Colonic mucosa (tissue), 4 donors: ENCODE data around the gene HHIPL2. TPM values are rescaled to one million over a fixed set of nuclear protein-coding genes. Genes with fewer than 3 reads are reported as not detected.

Source experiments
- DNase-seq: peaks from one replicate; pipeline ENCODE4 v3.0.0-alpha.2; 2020
- H3K27ac ChIP-seq: fragments of 200-600 bp; one replicate; pipeline ENCODE4 v1.8.0; 2021
- H3K27me3 ChIP-seq: fragments of 200-600 bp; one replicate; pipeline ENCODE4 v1.8.0; 2021
- H3K36me3 ChIP-seq: fragments of 200-600 bp; one replicate; pipeline ENCODE4 v1.8.0; 2021
- H3K4me1 ChIP-seq: fragments of 200-600 bp; one replicate; pipeline ENCODE4 v1.8.0; 2021; ENCODE audit warnings: mild to moderate bottlenecking
- H3K4me3 ChIP-seq: fragments of 200-600 bp; one replicate; pipeline ENCODE4 v1.8.0; 2021
- H3K9ac ChIP-seq, 2 donors: one replicate each; pipeline ENCODE4 v1.7.0; 2013; ENCODE audit warnings: control low read depth in 2 of 2, low read depth in 2 of 2, low read length in 2 of 2
- H3K9me3 ChIP-seq: fragments of 200-600 bp; one replicate; pipeline ENCODE4 v1.8.0; 2021
- CTCF ChIP-seq: fragments of 200-600 bp; IDR thresholded peaks from one replicate; pipeline ENCODE4 v1.8.0; 2022; ENCODE audit warnings: antibody characterized with exemption, mild to moderate bottlenecking
- intact Hi-C: fragments of 100-400 bp; cut with DNase I; formaldehyde crosslinking; loops from one replicate; pipeline ENCODE4 v1.14.1; 2022
- total RNA-seq, 2 donors: library from RNA; stranded (reverse); fragmentation: NEBNext Ultra II Directional in 1 of 2; extraction: Animal tissue kit (Norgen Biotek cat#: 25700) in 1 of 2; gene quantifications; one replicate each; pipeline ENCODE4 v1.2.1, GENCODE V29; 2021
- donor health status: healthy.
- donor health status: DM: no; HTN: no; CAD: no.
- donor health status: DM: no; HTN: no; CAD: no.

The HHIPL2 gene
- total RNA-seq, 2 donors from 2014 or later = 0.22 to 0.45 TPM

GRCh38 chr1:222529916-222530315 is 18.0 kb downstream of the HHIPL2 start:
- no peaks in the 10 kb centered on the region for H3K9me3 ChIP-seq
- H3K36me3 ChIP-seq = no peaks in the 10 kb centered on the region
- H3K9ac ChIP-seq = no peak overlapping the region
- intact Hi-C loops = no loop called here
- no peak overlapping the region for H3K27ac ChIP-seq
- no peak for TF ChIP-seq CTCF
- H3K27me3 ChIP-seq = no peaks in the 10 kb centered on the region
- no peak for DNase-seq
- H3K4me1 ChIP-seq = no peaks in the 10 kb centered on the region
- no peak overlapping the region for H3K4me3 ChIP-seq

- intact Hi-C loops = no loop called here
- H3K4me3 ChIP-seq = no peak overlapping the region
- no peaks in the 10 kb centered on the region for H3K27me3 ChIP-seq
- no peaks in the 10 kb centered on the region for H3K4me1 ChIP-seq
- H3K9me3 ChIP-seq = no peaks in the 10 kb centered on the region
- no peak overlapping the region for H3K9ac ChIP-seq
- no peak for DNase-seq
- no peak overlapping the region for H3K27ac ChIP-seq
- no peak for TF ChIP-seq CTCF
- H3K36me3 ChIP-seq = no peaks in the 10 kb centered on the region
Observed at GRCh38 chr1:222529181-222529580, 18.7 kb downstream of the HHIPL2 start.

DNA sequence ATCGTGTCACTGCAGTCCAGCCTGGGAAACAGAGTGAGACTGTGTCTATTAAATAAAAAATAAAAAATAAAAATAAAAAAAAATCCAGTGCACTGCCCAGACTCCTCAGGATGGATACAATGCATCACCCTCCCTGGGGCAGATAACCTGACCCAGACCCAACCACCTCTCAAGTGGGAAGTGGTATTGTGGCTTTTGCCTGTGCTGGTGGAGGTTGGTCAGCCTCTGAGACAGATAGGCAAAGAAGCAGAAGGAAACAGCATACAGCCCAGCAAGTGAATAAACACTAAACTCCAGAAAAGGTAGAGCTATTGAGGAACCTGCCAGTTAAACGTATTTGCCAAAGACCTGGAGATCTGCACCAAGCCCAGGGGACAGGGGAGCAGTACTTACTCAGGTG is 22.0 kb downstream of the HHIPL2 start:
- no peaks in the 10 kb centered on the region for H3K4me1 ChIP-seq
- H3K4me3 ChIP-seq = no peak overlapping the region
- no peak for DNase-seq
- H3K27ac ChIP-seq = no peak overlapping the region
- no peaks in the 10 kb centered on the region for H3K27me3 ChIP-seq
- TF ChIP-seq CTCF = no peak
- no peaks in the 10 kb centered on the region for H3K9me3 ChIP-seq
- no peak overlapping the region for H3K9ac ChIP-seq
- H3K36me3 ChIP-seq = no peaks in the 10 kb centered on the region
- intact Hi-C loops = no loop called here

GRCh38 chr1:222523852-222524251 is 24.1 kb downstream of the HHIPL2 start:
- Histone ChIP-seq H3K27me3 (no peaks in the 10 kb centered on the region), H3K36me3 (no peaks in the 10 kb centered on the region), H3K4me1 (no peaks in the 10 kb centered on the region), H3K9me3 (no peaks in the 10 kb centered on the region), H3K4me3 (no peak overlapping the region), H3K27ac (no peak overlapping the region), H3K9ac (no peak overlapping the region)
- intact Hi-C loops = no loop called here
- no peak for TF ChIP-seq CTCF
- DNase-seq = no peak

- Histone ChIP-seq H3K9ac (no peak overlapping the region), H3K4me1 (no peaks in the 10 kb centered on the region), H3K36me3 (no peaks in the 10 kb centered on the region), H3K4me3 (no peak overlapping the region), H3K27ac (no peak overlapping the region), H3K27me3 (no peaks in the 10 kb centered on the region), H3K9me3 (no peaks in the 10 kb centered on the region)
- no peak for DNase-seq
- no peak for TF ChIP-seq CTCF
- intact Hi-C loops = no loop called here
Observed at GRCh38 chr1:222522105-222522915, 25.6 kb downstream of the HHIPL2 start.
